GM19468 (cell line): ENCODE measurements around the gene GAD1.
A peak's percentile ranks its signal among the peaks of the same experiment; 100 is the strongest.

Experiments
- ATAC-seq: cut with Tn5 transposase; IDR thresholded peaks from one replicate; pipeline ENCODE4 v1.9.1; 2021; ENCODE audit warnings: mild to moderate bottlenecking, moderate library complexity, moderate number of reproducible peaks; ENCODE audit not compliant: unreplicated experiment; ENCODE audit errors: extremely low read depth

Gene GAD1

DNA sequence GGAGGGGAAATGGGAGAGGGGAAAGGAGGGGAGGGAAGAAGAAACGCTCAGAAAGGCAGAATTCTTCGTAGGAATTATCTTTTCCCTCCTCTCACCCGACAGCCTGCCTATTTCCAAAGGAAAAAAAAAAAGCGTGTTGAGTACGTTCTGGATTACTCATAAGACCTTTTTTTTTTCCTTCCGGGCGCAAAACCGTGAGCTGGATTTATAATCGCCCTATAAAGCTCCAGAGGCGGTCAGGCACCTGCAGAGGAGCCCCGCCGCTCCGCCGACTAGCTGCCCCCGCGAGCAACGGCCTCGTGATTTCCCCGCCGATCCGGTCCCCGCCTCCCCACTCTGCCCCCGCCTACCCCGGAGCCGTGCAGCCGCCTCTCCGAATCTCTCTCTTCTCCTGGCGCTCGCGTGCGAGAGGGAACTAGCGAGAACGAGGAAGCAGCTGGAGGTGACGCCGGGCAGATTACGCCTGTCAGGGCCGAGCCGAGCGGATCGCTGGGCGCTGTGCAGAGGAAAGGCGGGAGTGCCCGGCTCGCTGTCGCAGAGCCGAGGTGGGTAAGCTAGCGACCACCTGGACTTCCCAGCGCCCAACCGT is at the start of gene GAD1:
Gene GAD1, plus strand, starts transcription at position 384 of the 589 bp plus-strand sequence. CDS start 1,705 bp downstream, outside the sequence.
- no peak for ATAC-seq

DNA sequence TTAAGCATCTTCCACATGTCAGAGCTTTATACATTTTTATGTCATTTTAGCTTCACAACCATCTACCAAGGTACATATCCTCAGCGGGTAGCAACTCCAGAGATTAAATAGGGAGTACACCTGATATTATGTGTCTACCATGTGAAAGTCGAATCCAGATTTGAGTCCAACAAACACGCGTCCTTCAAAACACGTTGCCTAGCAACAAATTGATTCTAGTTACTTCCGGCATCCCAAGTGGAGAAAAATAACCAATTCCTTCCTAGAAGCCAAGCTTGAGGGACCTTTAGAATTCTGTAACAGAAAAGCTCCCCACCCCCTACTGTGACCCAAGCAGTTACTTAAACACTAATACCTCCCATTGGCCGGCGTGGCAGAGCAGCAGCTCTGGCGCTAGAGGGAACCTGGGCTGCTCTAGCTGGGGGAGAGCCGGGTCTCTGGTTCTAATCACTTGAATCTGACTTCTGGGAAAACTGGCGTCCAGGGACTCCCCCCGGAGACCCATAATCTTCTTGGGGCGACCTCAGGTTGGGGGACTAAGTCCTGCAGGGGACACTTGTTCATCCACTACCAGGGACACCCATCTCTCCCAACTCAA is 46.6 kb upstream of the GAD1 start, which contains the start of gene ERICH2:
Gene ERICH2, plus strand, starts transcription at position 371 of the 598 bp plus-strand sequence. CDS start 304 bp downstream, outside the sequence.
- peak; percentile 47 for ATAC-seq

DNA sequence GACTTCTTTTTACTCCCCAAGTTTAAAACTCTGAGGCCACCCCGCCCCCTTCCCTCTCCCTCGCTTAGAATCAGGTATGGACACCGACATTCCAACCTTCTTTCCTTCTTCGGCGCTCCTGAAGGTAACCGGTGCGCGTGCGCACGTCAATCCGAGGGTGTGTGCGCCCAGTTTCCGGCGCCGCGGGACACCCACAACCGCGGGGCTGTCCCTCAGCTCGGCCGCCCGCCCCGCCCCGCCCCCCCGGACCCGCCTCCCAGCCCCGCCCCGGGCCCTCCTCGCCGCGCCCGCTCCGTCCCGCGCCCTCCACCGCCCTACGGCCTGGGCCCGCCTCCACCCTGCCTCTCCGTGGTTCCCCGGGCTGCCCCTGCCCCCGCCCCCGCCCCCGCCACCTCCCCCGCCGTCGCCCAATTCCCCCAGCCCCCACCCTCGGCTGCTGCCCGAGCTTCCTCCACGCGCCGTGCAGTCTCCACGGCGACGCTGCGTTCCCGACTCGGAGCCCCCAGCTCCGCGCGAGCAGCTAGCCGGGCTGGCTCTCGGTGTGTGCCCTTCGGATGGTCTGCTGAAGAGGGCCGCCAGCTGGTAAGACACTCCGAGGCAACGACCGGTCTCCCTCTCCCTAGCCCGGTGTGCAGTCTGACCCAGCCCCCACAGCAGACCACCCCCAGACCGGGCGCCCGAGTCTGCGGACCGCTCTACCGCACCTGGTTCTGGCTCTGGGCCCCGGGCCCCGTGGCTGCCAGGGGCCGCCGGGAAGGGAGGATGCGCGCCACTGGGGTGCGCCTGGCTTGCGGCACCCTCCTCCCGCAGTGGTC is 45.9 kb upstream of the GAD1 start:
- peak; percentile 53 for ATAC-seq

- ATAC-seq = no peak
Measured at GRCh38 chr2:170771421-170771937, 45.2 kb upstream of the GAD1 start.

- ATAC-seq = no peak
Measured at GRCh38 chr2:170772295-170772694, 44.4 kb upstream of the GAD1 start.

DNA sequence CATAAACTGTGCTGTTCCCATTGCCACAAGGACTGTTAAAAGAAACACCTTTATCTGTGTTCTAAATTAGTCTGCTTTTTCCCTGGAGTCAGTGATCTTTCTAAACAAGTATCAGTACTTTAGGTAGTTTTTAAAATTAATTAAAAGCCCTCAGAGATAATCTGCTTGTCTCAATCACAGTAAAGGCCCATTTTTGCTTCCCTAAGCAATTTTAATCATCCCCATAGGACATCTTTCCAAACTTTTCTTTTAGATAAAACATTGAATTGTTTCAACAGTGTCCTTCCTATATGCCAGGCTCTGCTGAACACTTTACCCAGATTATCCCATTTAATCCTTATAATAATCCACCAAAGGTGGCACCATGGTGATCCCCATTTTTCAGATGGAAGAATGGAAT is 42.6 kb upstream of the GAD1 start:
- no peak for ATAC-seq

GRCh38 chr2:170778900-170779299 is 37.8 kb upstream of the GAD1 start:
- ATAC-seq = no peak

DNA sequence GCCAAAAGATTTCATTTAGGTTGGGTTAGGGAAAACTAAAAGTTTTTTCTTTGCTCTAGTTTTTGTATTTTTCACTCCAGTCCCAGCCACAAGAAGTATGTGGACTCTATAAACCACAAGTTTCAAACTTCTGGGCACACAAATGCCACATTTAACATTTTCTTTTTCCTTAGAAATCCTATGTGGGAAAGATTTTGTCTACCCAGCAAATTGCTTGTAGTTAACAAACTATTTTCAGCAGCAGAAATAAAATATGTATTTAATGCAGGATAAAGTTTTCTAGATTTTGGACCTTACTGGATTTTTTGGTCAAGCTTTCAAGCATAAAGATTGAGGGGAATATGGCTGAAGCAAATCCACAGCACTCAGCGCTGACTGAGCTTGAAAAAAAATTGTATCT is 37.4 kb upstream of the GAD1 start:
- ATAC-seq = no peak

DNA sequence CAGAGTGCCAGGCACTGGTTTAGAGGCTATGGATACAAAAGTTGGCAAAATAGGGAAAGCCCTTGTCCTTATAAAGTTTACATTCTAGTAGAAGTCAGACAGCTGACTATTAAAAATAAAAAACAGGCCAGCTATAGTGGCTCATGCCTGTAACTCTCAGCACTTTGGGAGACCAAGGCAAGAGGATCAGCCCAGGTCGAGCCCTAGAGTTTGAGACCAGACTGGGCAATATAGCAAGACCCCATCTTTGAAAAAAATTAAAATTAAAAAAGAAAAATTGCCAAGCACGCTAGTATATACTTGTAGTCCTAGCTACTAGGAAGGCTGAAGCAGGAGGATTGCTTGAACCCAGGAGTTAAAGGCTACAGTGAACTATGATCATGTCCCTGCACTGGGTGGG is 34.0 kb upstream of the GAD1 start:
- ATAC-seq = no peak

DNA sequence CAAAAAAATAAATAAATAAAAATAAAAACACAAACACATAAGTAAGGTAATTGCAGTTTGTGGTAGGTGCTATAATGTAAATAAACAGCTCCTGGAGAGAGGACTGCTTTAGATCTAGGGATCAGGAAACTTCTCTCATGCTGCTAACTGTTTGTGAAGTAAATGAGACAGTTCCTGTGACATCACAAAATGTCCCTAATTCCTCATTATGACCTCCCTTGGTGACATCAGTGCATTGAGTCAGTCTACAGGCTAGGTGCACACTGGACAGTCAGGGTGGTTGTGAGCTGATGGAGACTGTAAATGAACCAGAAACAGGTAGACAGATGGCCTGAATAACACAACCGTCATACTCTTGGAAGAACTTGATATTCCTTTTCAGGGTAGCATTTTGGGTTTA is 33.1 kb upstream of the GAD1 start:
- ATAC-seq = no peak

- ATAC-seq = no peak
Measured at GRCh38 chr2:170798996-170799395, 17.7 kb upstream of the GAD1 start.

DNA sequence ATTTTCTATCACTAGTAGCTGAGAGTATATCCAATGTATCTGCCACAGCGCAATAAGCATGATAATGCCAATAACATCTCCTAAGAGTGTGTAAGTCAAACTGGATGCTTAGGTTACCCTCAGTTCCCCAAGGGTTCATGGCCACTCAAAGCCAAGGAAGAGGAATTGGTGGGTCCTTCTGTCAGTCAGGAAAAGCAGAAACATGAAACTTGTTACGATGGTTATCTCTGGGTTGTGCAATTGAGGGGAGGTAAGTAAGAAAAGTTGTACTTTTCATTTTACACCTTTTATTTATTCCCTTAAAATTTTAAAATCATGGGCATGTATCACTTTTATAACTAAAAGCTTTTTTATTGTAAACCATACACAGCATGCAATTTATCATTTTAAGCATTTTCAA is 10.1 kb upstream of the GAD1 start:
- no peak for ATAC-seq

GRCh38 chr2:170812710-170813600 is 3.7 kb upstream of the GAD1 start:
- no peak for ATAC-seq

GRCh38 chr2:170813611-170814532 is 2.8 kb upstream of the GAD1 start:
- no peak for ATAC-seq

- ATAC-seq = no peak
Measured at GRCh38 chr2:170814533-170815230, 2.0 kb upstream of the GAD1 start.

- no peak for ATAC-seq
Measured at GRCh38 chr2:170815311-170815710, 1.4 kb upstream of the GAD1 start.

- ATAC-seq = no peak
Measured at GRCh38 chr2:170815746-170816503, 762 bp upstream of the GAD1 start.
